ENCODE measurements around the gene RPUSD1. TPM values are rescaled to one million over a fixed set of nuclear protein-coding genes. Genes with fewer than 3 reads are reported as not detected.

Gene RPUSD1
- total RNA-seq, 1 experiment from 2014 or later, result 24.9 TPM

GRCh38 chr16:781346-782010 is 6.7 kb downstream of the RPUSD1 start:
- BruUV-seq (replicated peaks), result no TSS peak
- POLR2A ChIA-PET, result interaction anchor here (0.6 to 3.2 kb wide), 8 partner anchors 7 to 69 kb away, joined by 3 to 17 read pairs (median 4); partner anchors contain the start of genes ANTKMT, CIAO3 and METRN
- Mint-ChIP-seq H3K4me3 (ENCODE audit: unreplicated experiment) (peak overlapping the region; percentile 14), H3K36me3 (ENCODE audit: insufficient read depth, unreplicated experiment) (peaks cover 12% of the 10 kb centered on the region), H3K9me3 (ENCODE audit: unreplicated experiment) (no peaks in the 10 kb centered on the region), H3K27ac (ENCODE audit: low read depth, unreplicated experiment) (no peak overlapping the region), H3K4me1 (ENCODE audit: insufficient read depth, unreplicated experiment) (peaks cover 9% of the 10 kb centered on the region), H3K27me3 (ENCODE audit: insufficient read depth, unreplicated experiment) (no peaks in the 10 kb centered on the region)
- no peak for TF ChIP-seq CTCF (IDR thresholded peaks at IDR 0.05; ENCODE audit: unreplicated experiment)
- DNase-seq (ENCODE audit: unreplicated experiment), result no peak
- CTCF ChIA-PET, result interaction anchor here (0.8 to 1.0 kb wide), 3 partner anchors 40 to 322 kb away, joined by 3 to 4 read pairs (median 3); no protein-coding TSS in a partner anchor
- intact Hi-C loops (cut with micrococcal nuclease), result no loop called here

- no peak for TF ChIP-seq CTCF (IDR thresholded peaks at IDR 0.05; ENCODE audit: unreplicated experiment)
- intact Hi-C loops (cut with micrococcal nuclease), result no loop called here
- POLR2A ChIA-PET, result interaction anchor here (0.5 to 1.2 kb wide), 3 partner anchors 10 to 65 kb away, joined by 3 to 4 read pairs (median 3); partner anchors contain the start of gene METRN
- CTCF ChIA-PET, result interaction anchor here (0.5 to 0.9 kb wide), 4 partner anchors 24 to 323 kb away, joined by 3 to 5 read pairs (median 3); no protein-coding TSS in a partner anchor
- Mint-ChIP-seq H3K27ac (ENCODE audit: low read depth, unreplicated experiment) (no peak overlapping the region), H3K27me3 (ENCODE audit: insufficient read depth, unreplicated experiment) (no peaks in the 10 kb centered on the region), H3K4me1 (ENCODE audit: insufficient read depth, unreplicated experiment) (peaks cover 9% of the 10 kb centered on the region), H3K36me3 (ENCODE audit: insufficient read depth, unreplicated experiment) (peaks cover 12% of the 10 kb centered on the region), H3K9me3 (ENCODE audit: unreplicated experiment) (no peaks in the 10 kb centered on the region), H3K4me3 (ENCODE audit: unreplicated experiment) (no peak overlapping the region)
- no peak for DNase-seq (ENCODE audit: unreplicated experiment)
- BruUV-seq (replicated peaks), result no TSS peak
Observed at GRCh38 chr16:780296-780695, 7.9 kb downstream of the RPUSD1 start.

GRCh38 chr16:779561-779960 is 8.6 kb downstream of the RPUSD1 start:
- ChIA-PET POLR2A (interaction anchor here (0.5 kb wide), 1 partner anchor 11 kb away, joined by 3 read pairs; no protein-coding TSS in a partner anchor), CTCF (interaction anchor here (0.6 kb wide), 1 partner anchor 36 kb away, joined by 3 read pairs; no protein-coding TSS in a partner anchor)
- Mint-ChIP-seq H3K9me3 (ENCODE audit: unreplicated experiment) (no peaks in the 10 kb centered on the region), H3K4me1 (ENCODE audit: insufficient read depth, unreplicated experiment) (peaks cover 9% of the 10 kb centered on the region), H3K27ac (ENCODE audit: low read depth, unreplicated experiment) (no peak overlapping the region), H3K27me3 (ENCODE audit: insufficient read depth, unreplicated experiment) (no peaks in the 10 kb centered on the region), H3K36me3 (ENCODE audit: insufficient read depth, unreplicated experiment) (peaks cover 12% of the 10 kb centered on the region), H3K4me3 (ENCODE audit: unreplicated experiment) (no peak overlapping the region)
- no peak for DNase-seq (ENCODE audit: unreplicated experiment)
- no peak for TF ChIP-seq CTCF (IDR thresholded peaks at IDR 0.05; ENCODE audit: unreplicated experiment)
- intact Hi-C loops (cut with micrococcal nuclease), result no loop called here
- BruUV-seq (replicated peaks), result no TSS peak

- no peaks in the 10 kb centered on the region for H3K9me3 Mint-ChIP-seq (ENCODE audit: unreplicated experiment)
- ChIA-PET CTCF (interaction anchor here (0.6 to 0.7 kb wide), 3 partner anchors 9 to 35 kb away, joined by 3 to 5 read pairs (median 3); no protein-coding TSS in a partner anchor), POLR2A (interaction anchor here (1.0 kb wide), 1 partner anchor 65 kb away, joined by 3 read pairs; no protein-coding TSS in a partner anchor)
- no peaks in the 10 kb centered on the region for H3K27me3 Mint-ChIP-seq (ENCODE audit: insufficient read depth, unreplicated experiment)
- H3K36me3 Mint-ChIP-seq (ENCODE audit: insufficient read depth, unreplicated experiment), result peaks cover 12% of the 10 kb centered on the region
- peaks cover 9% of the 10 kb centered on the region for H3K4me1 Mint-ChIP-seq (ENCODE audit: insufficient read depth, unreplicated experiment)
- no peak for TF ChIP-seq CTCF (IDR thresholded peaks at IDR 0.05; ENCODE audit: unreplicated experiment)
- intact Hi-C loops (cut with micrococcal nuclease), result no loop called here
- no peak overlapping the region for H3K27ac Mint-ChIP-seq (ENCODE audit: low read depth, unreplicated experiment)
- H3K4me3 Mint-ChIP-seq (ENCODE audit: unreplicated experiment), result no peak overlapping the region
- BruUV-seq (replicated peaks), result no TSS peak
- no peak for DNase-seq (ENCODE audit: unreplicated experiment)
Observed at GRCh38 chr16:778909-779527, 9.2 kb downstream of the RPUSD1 start.

All from MCF 10A (cell line).